Hepatocyte (in vitro differentiated cells): ENCODE measurements around the gene CSRP3. TPM values are rescaled to one million over a fixed set of nuclear protein-coding genes. Genes with fewer than 3 reads are reported as not detected.

Experiments
- DNase-seq: peaks from one replicate; pipeline ENCODE4 v3.0.0-alpha.2; 2016; ENCODE audit warnings: low spot score
- H2AFZ ChIP-seq: fragments of 200-600 bp; sonication (generic); 2 replicates; pipeline ENCODE4 v1.6.0; 2016; ENCODE audit warnings: antibody characterized with exemption, mild to moderate bottlenecking
- H3K27ac ChIP-seq: fragments of 200-600 bp; sonication (generic); 2 replicates; pipeline ENCODE4 v1.5.1; 2016; ENCODE audit warnings: mild to moderate bottlenecking
- H3K27me3 ChIP-seq: fragments of 200-600 bp; sonication (generic); 2 replicates; pipeline ENCODE4 v1.6.1; 2016
- H3K36me3 ChIP-seq: fragments of 200-600 bp; sonication (generic); replicated peaks from 2 replicates; pipeline ENCODE4 v1.5.1; 2016; ENCODE audit warnings: low read depth; ENCODE audit not compliant: insufficient read depth
- H3K4me1 ChIP-seq: fragments of 200-600 bp; sonication (generic); 2 replicates; pipeline ENCODE4 v1.5.1; 2016; ENCODE audit warnings: mild to moderate bottlenecking, moderate library complexity; ENCODE audit not compliant: insufficient read depth
- H3K4me2 ChIP-seq: fragments of 200-600 bp; sonication (generic); 2 replicates; pipeline ENCODE4 v1.6.0; 2016
- H3K4me3 ChIP-seq: fragments of 200-600 bp; sonication (generic); 2 replicates; pipeline ENCODE4 v1.5.1; 2016; ENCODE audit warnings: mild to moderate bottlenecking
- H3K79me2 ChIP-seq: fragments of 200-600 bp; sonication (generic); 2 replicates; pipeline ENCODE4 v1.6.0; 2017; ENCODE audit warnings: mild to moderate bottlenecking
- H3K9me2 ChIP-seq: fragments of 200-600 bp; sonication (generic); replicated peaks from 2 replicates; pipeline ENCODE4 v1.6.0; 2017; ENCODE audit warnings: mild to moderate bottlenecking; ENCODE audit not compliant: insufficient read depth
- H3K9me3 ChIP-seq: fragments of 200-600 bp; sonication (generic); 2 replicates; pipeline ENCODE4 v1.5.1; 2016; ENCODE audit warnings: low read depth, mild to moderate bottlenecking
- H4K20me1 ChIP-seq: fragments of 200-600 bp; sonication (generic); 2 replicates; pipeline ENCODE4 v1.6.0; 2016; ENCODE audit warnings: mild to moderate bottlenecking; ENCODE audit not compliant: insufficient read depth, poor library complexity, severe bottlenecking
- EZH2 ChIP-seq: fragments of 200-600 bp; sonication (generic); IDR thresholded peaks from 2 replicates; pipeline ENCODE4 v1.6.1; 2016; ENCODE audit warnings: antibody characterized with exemption, mild to moderate bottlenecking, borderline replicate concordance
- EZH2phosphoT487 ChIP-seq: fragments of 200-600 bp; sonication (generic); IDR thresholded peaks from one replicate; pipeline ENCODE4 v1.6.1; 2018; ENCODE audit warnings: antibody characterized with exemption, mild to moderate bottlenecking, low read depth, moderate library complexity; ENCODE audit not compliant: unreplicated experiment, severe bottlenecking
- WGBS: methylation state at CpG from one replicate; pipeline ENCODE4 v1.1.6; 2016; ENCODE audit warnings: low lambda C conversion rate; ENCODE audit errors: missing lambda C conversion rate; 5-methylcytosine and 5-hydroxymethylcytosine counted together
- polyA plus RNA-seq: library from polyadenylated mRNA; unstranded; fragments of >200 nt; fragmentation: Nextera tagmentation; extraction: Ambion mirVana; gene quantifications from 2 replicates; pipeline ENCODE4 v1.2.1, GENCODE V29; 2016
- total RNA-seq: library from RNA; depleted of rRNA; stranded (reverse); fragments of >200 nt; gene quantifications from 2 replicates; pipeline ENCODE4 v1.2.3, GENCODE V29; 2014
- TF ChIP-seq, protein P1 (sequence below): fragments of 200-600 bp; sonication (generic); IDR thresholded peaks from 2 replicates; pipeline ENCODE4 v1.5.1; 2016; ENCODE audit warnings: antibody characterized with exemption, mild to moderate bottlenecking; ENCODE audit not compliant: poor library complexity

CSRP3 gene
- total and polyA plus RNA-seq, 2 experiments from 2014 or later = 0.41 TPM; not detected in 1

DNA sequence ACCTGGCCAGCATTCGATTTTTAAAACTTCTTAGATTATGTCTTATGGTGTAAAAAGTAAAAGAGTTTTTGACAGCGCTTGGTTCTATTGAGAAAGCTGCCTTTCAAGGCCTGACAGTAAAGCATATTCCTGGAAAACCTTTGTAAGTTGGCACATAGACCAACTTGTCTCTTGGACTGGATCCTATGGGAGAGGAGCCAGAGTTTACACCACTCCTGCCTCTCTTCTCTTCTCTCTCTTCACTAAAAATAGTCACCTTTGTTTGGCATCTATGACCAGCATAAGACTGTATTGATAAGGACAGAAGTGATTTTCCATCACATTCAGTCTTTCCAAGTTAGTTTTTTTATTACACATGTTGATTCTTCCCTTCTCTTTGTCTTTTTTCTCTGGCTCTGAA lies 33.7 kb downstream of the CSRP3 start:
- no peak overlapping the region for H3K4me2 ChIP-seq
- no peaks in the 10 kb centered on the region for H3K79me2 ChIP-seq
- TF ChIP-seq EZH2 (no peak), EZH2phosphoT487 (no peak)
- TF ChIP-seq, protein P1, sequence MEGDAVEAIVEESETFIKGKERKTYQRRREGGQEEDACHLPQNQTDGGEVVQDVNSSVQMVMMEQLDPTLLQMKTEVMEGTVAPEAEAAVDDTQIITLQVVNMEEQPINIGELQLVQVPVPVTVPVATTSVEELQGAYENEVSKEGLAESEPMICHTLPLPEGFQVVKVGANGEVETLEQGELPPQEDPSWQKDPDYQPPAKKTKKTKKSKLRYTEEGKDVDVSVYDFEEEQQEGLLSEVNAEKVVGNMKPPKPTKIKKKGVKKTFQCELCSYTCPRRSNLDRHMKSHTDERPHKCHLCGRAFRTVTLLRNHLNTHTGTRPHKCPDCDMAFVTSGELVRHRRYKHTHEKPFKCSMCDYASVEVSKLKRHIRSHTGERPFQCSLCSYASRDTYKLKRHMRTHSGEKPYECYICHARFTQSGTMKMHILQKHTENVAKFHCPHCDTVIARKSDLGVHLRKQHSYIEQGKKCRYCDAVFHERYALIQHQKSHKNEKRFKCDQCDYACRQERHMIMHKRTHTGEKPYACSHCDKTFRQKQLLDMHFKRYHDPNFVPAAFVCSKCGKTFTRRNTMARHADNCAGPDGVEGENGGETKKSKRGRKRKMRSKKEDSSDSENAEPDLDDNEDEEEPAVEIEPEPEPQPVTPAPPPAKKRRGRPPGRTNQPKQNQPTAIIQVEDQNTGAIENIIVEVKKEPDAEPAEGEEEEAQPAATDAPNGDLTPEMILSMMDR = no peak
- H3K4me3 ChIP-seq = no peak overlapping the region
- no peaks in the 10 kb centered on the region for H3K4me1 ChIP-seq
- H4K20me1 ChIP-seq = no peaks in the 10 kb centered on the region
- WGBS = 100% methylated on average over 2 of the region's 2 CpGs
- no peak overlapping the region for H3K27ac ChIP-seq
- no peaks in the 10 kb centered on the region for H3K27me3 ChIP-seq
- no peaks in the 10 kb centered on the region for H3K9me3 ChIP-seq
- no peak overlapping the region for H2AFZ ChIP-seq
- H3K36me3 ChIP-seq = no peaks in the 10 kb centered on the region
- H3K9me2 ChIP-seq = no peaks in the 10 kb centered on the region
- no peak for DNase-seq

DNA sequence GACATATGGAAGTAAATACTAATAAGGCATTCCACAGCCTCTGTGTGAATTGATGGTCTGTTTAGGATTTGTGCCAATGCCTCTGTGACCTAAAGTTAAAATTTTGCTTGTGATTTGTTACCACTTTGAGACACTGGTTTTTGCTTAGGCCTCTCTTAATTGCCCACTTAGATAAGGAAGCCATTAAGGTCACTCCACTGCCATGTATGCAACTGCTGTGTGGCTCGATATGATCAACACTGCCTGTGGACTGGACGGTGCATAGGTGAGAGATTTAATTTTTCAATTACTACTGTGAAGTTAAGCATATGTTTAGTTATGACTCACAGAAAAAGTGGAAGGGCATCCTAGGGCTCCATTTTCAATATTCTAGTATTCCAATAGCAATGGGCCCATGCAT lies 36.9 kb downstream of the CSRP3 start:
- H2AFZ ChIP-seq = no peak overlapping the region
- no peaks in the 10 kb centered on the region for H3K27me3 ChIP-seq
- WGBS = 85% methylated on average over 2 of the region's 2 CpGs
- H3K9me3 ChIP-seq = no peaks in the 10 kb centered on the region
- H3K79me2 ChIP-seq = no peaks in the 10 kb centered on the region
- no peaks in the 10 kb centered on the region for H3K4me1 ChIP-seq
- TF ChIP-seq EZH2phosphoT487 (no peak), EZH2 (no peak)
- TF ChIP-seq, protein P1 = no peak
- no peaks in the 10 kb centered on the region for H4K20me1 ChIP-seq
- H3K27ac ChIP-seq = no peak overlapping the region
- no peaks in the 10 kb centered on the region for H3K9me2 ChIP-seq
- no peak overlapping the region for H3K4me3 ChIP-seq
- no peaks in the 10 kb centered on the region for H3K36me3 ChIP-seq
- DNase-seq = no peak
- H3K4me2 ChIP-seq = no peak overlapping the region

DNA sequence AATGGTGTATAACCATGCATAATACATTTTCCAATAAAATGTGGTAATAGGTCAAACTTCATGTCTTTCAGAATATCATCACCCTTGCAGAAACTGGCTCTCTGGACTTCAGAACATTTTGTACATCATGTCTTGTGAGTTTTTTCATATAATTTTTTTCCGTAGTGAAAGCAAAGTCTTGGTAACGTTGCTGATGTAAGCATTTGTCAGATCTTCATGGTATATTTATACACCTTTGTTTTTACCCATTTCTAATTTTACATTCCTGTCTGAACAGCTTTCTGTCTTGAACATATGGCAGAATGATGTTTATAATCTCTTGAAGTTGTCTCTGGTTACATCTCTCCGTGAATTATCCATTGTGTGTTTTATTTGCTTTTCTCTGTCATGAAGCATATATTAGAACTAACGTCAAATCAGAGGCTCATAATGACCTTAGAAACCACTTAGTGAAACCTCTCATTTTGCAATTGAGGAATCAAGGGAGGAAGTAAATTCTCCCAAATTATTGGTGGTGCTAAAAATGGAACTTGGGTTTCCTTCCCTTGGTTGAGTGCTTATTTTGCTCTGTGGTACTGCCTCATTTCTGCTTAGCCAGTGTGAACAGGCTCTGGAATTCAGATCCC lies 37.4 kb downstream of the CSRP3 start:
- Histone ChIP-seq H3K9me2 (no peaks in the 10 kb centered on the region), H3K4me1 (no peaks in the 10 kb centered on the region), H3K27ac (no peak overlapping the region), H3K36me3 (no peaks in the 10 kb centered on the region), H3K79me2 (no peaks in the 10 kb centered on the region), H3K9me3 (no peaks in the 10 kb centered on the region), H4K20me1 (no peaks in the 10 kb centered on the region), H3K4me2 (no peak overlapping the region), H2AFZ (no peak overlapping the region), H3K4me3 (no peak overlapping the region), H3K27me3 (no peaks in the 10 kb centered on the region)
- no peak for DNase-seq
- WGBS = 83% methylated on average over 4 of the region's 4 CpGs
- no peak for TF ChIP-seq EZH2
- TF ChIP-seq EZH2phosphoT487 = no peak
- TF ChIP-seq, protein P1 = no peak

DNA sequence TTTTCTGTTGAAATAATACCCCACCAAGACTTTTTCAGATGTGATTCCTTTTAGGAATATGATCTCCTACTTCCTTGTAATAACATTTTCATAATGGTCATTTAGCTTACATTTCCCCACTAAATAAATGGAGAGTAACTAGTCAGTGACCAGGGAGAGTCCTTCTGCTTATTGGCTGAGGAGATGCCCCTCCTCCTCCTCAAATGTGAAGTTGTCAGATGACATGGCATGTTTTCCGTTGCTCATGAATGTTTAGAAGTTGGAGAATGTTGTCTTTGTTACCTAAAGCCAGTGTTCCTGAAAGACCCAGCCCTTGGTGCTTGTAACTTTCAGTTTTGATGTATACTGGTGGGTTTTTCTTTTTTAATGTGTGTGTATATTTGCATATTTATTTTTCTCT lies 38.2 kb downstream of the CSRP3 start:
- TF ChIP-seq EZH2 = no peak
- TF ChIP-seq EZH2phosphoT487 = no peak
- Histone ChIP-seq H3K4me3 (no peak overlapping the region), H2AFZ (no peak overlapping the region), H3K27me3 (no peaks in the 10 kb centered on the region), H3K9me2 (no peaks in the 10 kb centered on the region), H3K4me2 (no peak overlapping the region), H3K79me2 (no peaks in the 10 kb centered on the region), H4K20me1 (no peaks in the 10 kb centered on the region), H3K36me3 (no peaks in the 10 kb centered on the region), H3K27ac (no peak overlapping the region), H3K4me1 (no peaks in the 10 kb centered on the region), H3K9me3 (no peaks in the 10 kb centered on the region)
- 79% methylated on average over 1 of the region's 1 CpG for WGBS
- no peak for DNase-seq
